Prostate gland (tissue), 2 donors: ENCODE measurements around the gene DYNC1H1.

Source experiments
- POLR2A ChIP-seq: fragments of 450-650 bp; IDR thresholded peaks from one replicate; pipeline ENCODE4 v1.6.1; 2016; ENCODE audit warnings: antibody characterized with exemption, mild to moderate bottlenecking
- POLR2AphosphoS5 ChIP-seq: sonication (generic); formaldehyde crosslinking; IDR thresholded peaks from one replicate; pipeline ENCODE4 v1.6.1; 2017; ENCODE audit warnings: antibody characterized with exemption
- TF ChIP-seq, protein P1 (sequence below), 4 experiments: fragments of 200-600 bp in 2 of 4; fragments of 450-650 bp in 2 of 4; sonication (generic) in 2 of 4; IDR thresholded peaks; 1 replicate in 3 of 4; 2 replicates in 1 of 4; pipeline ENCODE4 v1.5.1; 2016 to 2019; ENCODE audit warnings: antibody characterized with exemption in 4 of 4, mild to moderate bottlenecking in 2 of 4, moderate library complexity in 2 of 4

- TF ChIP-seq POLR2A (no peak), POLR2AphosphoS5 (no peak)
- TF ChIP-seq, protein P1, sequence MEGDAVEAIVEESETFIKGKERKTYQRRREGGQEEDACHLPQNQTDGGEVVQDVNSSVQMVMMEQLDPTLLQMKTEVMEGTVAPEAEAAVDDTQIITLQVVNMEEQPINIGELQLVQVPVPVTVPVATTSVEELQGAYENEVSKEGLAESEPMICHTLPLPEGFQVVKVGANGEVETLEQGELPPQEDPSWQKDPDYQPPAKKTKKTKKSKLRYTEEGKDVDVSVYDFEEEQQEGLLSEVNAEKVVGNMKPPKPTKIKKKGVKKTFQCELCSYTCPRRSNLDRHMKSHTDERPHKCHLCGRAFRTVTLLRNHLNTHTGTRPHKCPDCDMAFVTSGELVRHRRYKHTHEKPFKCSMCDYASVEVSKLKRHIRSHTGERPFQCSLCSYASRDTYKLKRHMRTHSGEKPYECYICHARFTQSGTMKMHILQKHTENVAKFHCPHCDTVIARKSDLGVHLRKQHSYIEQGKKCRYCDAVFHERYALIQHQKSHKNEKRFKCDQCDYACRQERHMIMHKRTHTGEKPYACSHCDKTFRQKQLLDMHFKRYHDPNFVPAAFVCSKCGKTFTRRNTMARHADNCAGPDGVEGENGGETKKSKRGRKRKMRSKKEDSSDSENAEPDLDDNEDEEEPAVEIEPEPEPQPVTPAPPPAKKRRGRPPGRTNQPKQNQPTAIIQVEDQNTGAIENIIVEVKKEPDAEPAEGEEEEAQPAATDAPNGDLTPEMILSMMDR (IDR thresholded peaks at IDR 0.05) = no peak
These were observed 13.7 kb upstream of the DYNC1H1 start for GRCh38 chr14:101950516-101951215.
